Stimulated activated CD8-positive, alpha-beta memory T cell treated with anti-CD3 and anti-CD28 coated beads, Interleukin-7, amount 100 ng/mL, for 48 hours (primary cell): ENCODE results near the gene CAPN8.
A peak's percentile ranks its signal among the peaks of the same experiment; 100 is the strongest.
"Not testable (repeated sequence)": the region's sequence is repeated elsewhere in the genome, so short reads cannot be mapped to it uniquely, and the experiment has no call there.

Experiments
- DNase-seq, 2 donors: peaks; one replicate each; pipeline ENCODE4 v3.0.0-alpha.2; 2020; ENCODE audit warnings: low read depth in 1 of 2; ENCODE audit errors: extremely low read depth in 1 of 2

Gene CAPN8

GRCh38 chr1:223534677-223535076 is 130.8 kb downstream of the CAPN8 start:
- no peak for DNase-seq

GRCh38 chr1:223533708-223534107 is 131.8 kb downstream of the CAPN8 start:
- no peak for DNase-seq

- DNase-seq, result peak in 1 of 2 donors; percentile 42
Observed at GRCh38 chr1:223531742-223532341, 133.7 kb downstream of the CAPN8 start.

- no peak for DNase-seq
Observed at GRCh38 chr1:223525957-223526356, 139.5 kb downstream of the CAPN8 start.

- DNase-seq, result no peak
Observed at GRCh38 chr1:223525546-223525945, 140.0 kb downstream of the CAPN8 start.

- DNase-seq, result no peak
Observed at GRCh38 chr1:223524930-223525451, 140.5 kb downstream of the CAPN8 start.

GRCh38 chr1:223521150-223521549 is 144.4 kb downstream of the CAPN8 start:
- DNase-seq, result no peak

GRCh38 chr1:223520200-223520599 is 145.3 kb downstream of the CAPN8 start:
- no peak for DNase-seq

GRCh38 chr1:223519116-223519515 is 146.4 kb downstream of the CAPN8 start:
- no peak for DNase-seq

GRCh38 chr1:223518553-223518952 is 146.9 kb downstream of the CAPN8 start:
- not testable (repeated sequence) for DNase-seq

GRCh38 chr1:223515926-223516325 is 149.6 kb downstream of the CAPN8 start:
- no peak for DNase-seq

- peak in 1 of 2 donors; percentile 21 for DNase-seq
Observed at GRCh38 chr1:223515421-223515820, 150.1 kb downstream of the CAPN8 start.

GRCh38 chr1:223514644-223515043 is 150.9 kb downstream of the CAPN8 start:
- DNase-seq, result no peak

- no peak for DNase-seq
Observed at GRCh38 chr1:223513309-223513708, 152.2 kb downstream of the CAPN8 start.

- DNase-seq, result no peak
Observed at GRCh38 chr1:223512057-223512456, 153.4 kb downstream of the CAPN8 start.

GRCh38 chr1:223508796-223509195 is 156.7 kb downstream of the CAPN8 start:
- DNase-seq, result no peak

- DNase-seq, result no peak
Observed at GRCh38 chr1:223504741-223505140, 160.8 kb downstream of the CAPN8 start.

GRCh38 chr1:223503348-223503747 is 162.2 kb downstream of the CAPN8 start:
- DNase-seq, result no peak

- DNase-seq, result peak in 1 of 2 donors; percentile 44
Observed at GRCh38 chr1:223500560-223501425, 164.7 kb downstream of the CAPN8 start.

GRCh38 chr1:223496883-223497282 is 168.6 kb downstream of the CAPN8 start:
- DNase-seq, result no peak

GRCh38 chr1:223494926-223495645 is 170.4 kb downstream of the CAPN8 start:
- no peak for DNase-seq
